GM18508 (cell line): ENCODE results near the gene PPP1R36.
"Not testable (repeated sequence)": the region's sequence is repeated elsewhere in the genome, so short reads cannot be mapped to it uniquely, and the experiment has no call there.

Experiments
- ATAC-seq: cut with Tn5 transposase; IDR thresholded peaks from one replicate; pipeline ENCODE4 v1.9.1; 2021; ENCODE audit warnings: moderate number of reproducible peaks; ENCODE audit not compliant: insufficient read depth, unreplicated experiment

The PPP1R36 gene

GRCh38 chr14:64610049-64610746, 60.4 kb downstream of the PPP1R36 start:
- ATAC-seq: no peak

- ATAC-seq: no peak
Observed at GRCh38 chr14:64611358-64612020, 61.7 kb downstream of the PPP1R36 start.

GRCh38 chr14:64612021-64612380, 62.2 kb downstream of the PPP1R36 start:
- ATAC-seq: no peak

GRCh38 chr14:64612971-64613666, 63.4 kb downstream of the PPP1R36 start:
- ATAC-seq: no peak

GRCh38 chr14:64614166-64614565, 64.4 kb downstream of the PPP1R36 start:
- ATAC-seq: no peak

GRCh38 chr14:64614805-64615391, 65.1 kb downstream of the PPP1R36 start:
- no peak for ATAC-seq

- not testable (repeated sequence) for ATAC-seq
Observed at GRCh38 chr14:64617872-64618408, 68.2 kb downstream of the PPP1R36 start.

GRCh38 chr14:64620910-64621309, 71.1 kb downstream of the PPP1R36 start:
- no peak for ATAC-seq

GRCh38 chr14:64623554-64624165, 73.9 kb downstream of the PPP1R36 start:
- no peak for ATAC-seq

- ATAC-seq: no peak
Observed at GRCh38 chr14:64625386-64626232, 75.8 kb downstream of the PPP1R36 start.

GRCh38 chr14:64628940-64629408, 79.2 kb downstream of the PPP1R36 start:
- no peak for ATAC-seq

GRCh38 chr14:64630778-64631177, 81.0 kb downstream of the PPP1R36 start:
- no peak for ATAC-seq

GRCh38 chr14:64631222-64631621, 81.5 kb downstream of the PPP1R36 start:
- ATAC-seq: not testable (repeated sequence)

GRCh38 chr14:64632056-64632455, 82.3 kb downstream of the PPP1R36 start:
- ATAC-seq: no peak

- ATAC-seq: no peak
Observed at GRCh38 chr14:64634558-64634957, 84.8 kb downstream of the PPP1R36 start.

GRCh38 chr14:64636208-64636979, 86.6 kb downstream of the PPP1R36 start:
- ATAC-seq: no peak

GRCh38 chr14:64636980-64637429, 87.2 kb downstream of the PPP1R36 start:
- no peak for ATAC-seq

GRCh38 chr14:64637735-64638473, 88.1 kb downstream of the PPP1R36 start:
- ATAC-seq: no peak
